Kidney (tissue), 14 donors: ENCODE results near the gene NOSTRIN. TPM values are rescaled to one million over a fixed set of nuclear protein-coding genes. Genes with fewer than 3 reads are reported as not detected.

Experiments
- DNase-seq, 5 donors: peaks; one replicate each; pipeline ENCODE4 v3.0.0-alpha.2; 2013 to 2020
- FAIRE-seq: peaks from 2 replicates; lab custom pipeline; 2012; peaks lifted over from hg19 to GRCh38; lab: Jason Lieb, UNC
- H3K27ac ChIP-seq, 2 donors: one replicate each; pipeline ENCODE4 v1.7.0; 2013; ENCODE audit warnings: low read depth in 2 of 2, low read length in 2 of 2, inconsistent platforms in 1 of 2
- H3K27me3 ChIP-seq: one replicate; pipeline ENCODE4 v1.7.1; 2013; ENCODE audit warnings: low read length, inconsistent platforms; ENCODE audit not compliant: control insufficient read depth, insufficient read depth
- H3K36me3 ChIP-seq, 3 donors: one replicate each; pipeline versions ENCODE4 v1.7.0 to v1.7.1; 2013; ENCODE audit warnings: low read length in 3 of 3, control low read depth in 1 of 3, inconsistent platforms in 1 of 3; ENCODE audit not compliant: insufficient read depth in 3 of 3, control insufficient read depth in 2 of 3
- H3K4me1 ChIP-seq, 3 donors: one replicate each; pipeline versions ENCODE4 v1.7.0 to v1.7.1; 2013; ENCODE audit warnings: low read length in 3 of 3, inconsistent platforms in 1 of 3, low read depth in 1 of 3; ENCODE audit not compliant: control insufficient read depth in 2 of 3, insufficient read depth in 2 of 3
- H3K4me3 ChIP-seq, 3 donors: one replicate each; pipeline versions ENCODE4 v1.7.0 to v1.8.1; 2013; ENCODE audit warnings: low read length in 3 of 3, control low read depth in 1 of 3, inconsistent platforms in 1 of 3
- H3K9ac ChIP-seq, 3 donors: one replicate each; pipeline versions ENCODE4 v1.7.0 to v1.7.1; 2013; ENCODE audit warnings: low read length in 3 of 3, control low read depth in 1 of 3, inconsistent platforms in 1 of 3
- H3K9me3 ChIP-seq, 3 donors: one replicate each; pipeline versions ENCODE4 v1.7.0 to v1.7.1; 2013; ENCODE audit warnings: low read length in 3 of 3, control low read depth in 1 of 3, inconsistent platforms in 1 of 3; ENCODE audit not compliant: control insufficient read depth in 2 of 3, insufficient read depth in 1 of 3
- intact Hi-C: fragments of 100-400 bp; cut with DNase I; formaldehyde crosslinking; loops from one replicate; pipeline ENCODE4 v1.11.1; 2022
- polyA plus RNA-seq: library from polyadenylated mRNA; stranded (reverse); fragments of 350-450 nt; fragmentation: Illumina TruSeq; extraction: RNeasy Lipid Tissue Mini Kit (QIAGEN cat#74804); gene quantifications from one replicate; pipeline ENCODE4 v1.2.3, GENCODE V29; 2014; ENCODE audit warnings: low read depth, low replicate concordance; ENCODE audit not compliant: insufficient read depth
- total RNA-seq: library from RNA; stranded (reverse); fragmentation: NEBNext Ultra II Directional; extraction: Animal tissue kit (Norgen Biotek cat#: 25700); gene quantifications from one replicate; pipeline ENCODE4 v1.2.1, GENCODE V29; 2021
- TF ChIP-seq, protein P1 (sequence below): IDR thresholded peaks from 3 replicates; pipeline ENCODE4 v1.5.1; 2012; ENCODE audit warnings: mild to moderate bottlenecking, moderate library complexity, borderline replicate concordance; ENCODE audit not compliant: insufficient read depth; ENCODE audit errors: extremely low read depth
- donor health status: control.
- donor health status: control.
- donor health status: control.
- donor health status: control.
- donor health status: control.
- donor health status: DM: yes; HTN: yes; CAD: no.
- donor health status: Normal renal cell carcinoma (clear cell type).

NOSTRIN gene
- total and polyA plus RNA-seq, 2 donors from 2014 or later, result 41.8 to 50.2 TPM

DNA sequence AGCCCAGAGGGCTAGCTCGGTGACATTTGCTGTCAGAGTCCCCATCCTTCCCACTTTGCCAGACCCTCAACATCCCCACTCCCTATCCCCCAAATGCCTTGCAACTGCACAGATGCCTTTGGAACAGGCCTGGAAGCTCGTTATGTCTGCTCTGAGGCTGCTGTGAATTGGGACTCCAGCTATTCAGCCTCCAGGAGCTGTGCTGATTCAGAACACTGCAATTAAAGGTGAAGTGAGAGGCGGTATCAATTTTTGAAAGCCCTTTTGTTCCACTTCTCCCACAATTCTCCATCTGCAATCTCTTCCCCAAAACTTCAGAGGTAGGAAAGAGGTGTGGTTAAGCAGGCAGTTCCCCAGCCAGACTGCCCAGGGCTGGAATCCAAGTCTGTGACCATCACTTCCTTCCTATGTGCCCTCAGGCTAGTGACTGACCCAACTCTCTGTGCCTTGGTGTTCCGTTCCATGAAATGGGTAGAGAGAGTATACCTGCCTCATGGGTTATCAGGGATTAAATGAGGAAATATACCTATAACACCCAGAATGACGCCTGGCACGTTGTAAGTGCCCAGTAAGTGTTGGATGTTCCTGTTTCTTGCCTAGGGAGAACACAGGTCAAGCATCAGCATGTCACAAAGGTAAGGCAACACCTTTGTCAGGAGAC lies 17.5 kb downstream of the NOSTRIN start:
- no peaks in the 10 kb centered on the region for H3K9me3 ChIP-seq
- no peak overlapping the region for H3K9ac ChIP-seq
- H3K36me3 ChIP-seq, result no peaks in the 10 kb centered on the region
- H3K27me3 ChIP-seq, result no peaks in the 10 kb centered on the region
- H3K4me1 ChIP-seq, result peaks cover 0 to 10% (median 4%) of the 10 kb centered on the region in 3 donors
- DNase-seq, result no peak
- H3K4me3 ChIP-seq, result no peak overlapping the region
- intact Hi-C loops, result no loop called here
- no peak overlapping the region for H3K27ac ChIP-seq
- TF ChIP-seq, protein P1, sequence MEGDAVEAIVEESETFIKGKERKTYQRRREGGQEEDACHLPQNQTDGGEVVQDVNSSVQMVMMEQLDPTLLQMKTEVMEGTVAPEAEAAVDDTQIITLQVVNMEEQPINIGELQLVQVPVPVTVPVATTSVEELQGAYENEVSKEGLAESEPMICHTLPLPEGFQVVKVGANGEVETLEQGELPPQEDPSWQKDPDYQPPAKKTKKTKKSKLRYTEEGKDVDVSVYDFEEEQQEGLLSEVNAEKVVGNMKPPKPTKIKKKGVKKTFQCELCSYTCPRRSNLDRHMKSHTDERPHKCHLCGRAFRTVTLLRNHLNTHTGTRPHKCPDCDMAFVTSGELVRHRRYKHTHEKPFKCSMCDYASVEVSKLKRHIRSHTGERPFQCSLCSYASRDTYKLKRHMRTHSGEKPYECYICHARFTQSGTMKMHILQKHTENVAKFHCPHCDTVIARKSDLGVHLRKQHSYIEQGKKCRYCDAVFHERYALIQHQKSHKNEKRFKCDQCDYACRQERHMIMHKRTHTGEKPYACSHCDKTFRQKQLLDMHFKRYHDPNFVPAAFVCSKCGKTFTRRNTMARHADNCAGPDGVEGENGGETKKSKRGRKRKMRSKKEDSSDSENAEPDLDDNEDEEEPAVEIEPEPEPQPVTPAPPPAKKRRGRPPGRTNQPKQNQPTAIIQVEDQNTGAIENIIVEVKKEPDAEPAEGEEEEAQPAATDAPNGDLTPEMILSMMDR, result no peak
- FAIRE-seq, result no peak

DNA sequence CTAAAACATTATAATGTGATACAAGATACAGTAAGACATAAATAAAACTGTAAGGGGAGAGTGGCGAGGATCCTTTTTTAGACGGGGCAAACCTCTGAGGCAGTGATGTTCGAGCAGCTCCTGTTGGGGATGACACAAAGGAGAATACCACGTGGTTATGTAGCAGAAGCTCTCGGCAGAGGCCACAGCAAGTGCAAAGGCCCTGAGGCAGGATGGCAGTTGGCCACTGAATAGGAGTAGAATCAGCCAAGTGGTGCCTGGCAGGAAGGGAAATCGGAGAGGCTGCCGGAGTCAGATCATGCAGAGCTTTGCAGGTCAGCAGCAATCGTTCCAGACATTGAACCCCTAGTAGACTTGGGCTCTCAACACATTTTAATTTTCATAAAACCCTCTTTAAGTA lies 19.1 kb downstream of the NOSTRIN start:
- intact Hi-C loops, result no loop called here
- no peak for FAIRE-seq
- no peaks in the 10 kb centered on the region for H3K9me3 ChIP-seq

DNA sequence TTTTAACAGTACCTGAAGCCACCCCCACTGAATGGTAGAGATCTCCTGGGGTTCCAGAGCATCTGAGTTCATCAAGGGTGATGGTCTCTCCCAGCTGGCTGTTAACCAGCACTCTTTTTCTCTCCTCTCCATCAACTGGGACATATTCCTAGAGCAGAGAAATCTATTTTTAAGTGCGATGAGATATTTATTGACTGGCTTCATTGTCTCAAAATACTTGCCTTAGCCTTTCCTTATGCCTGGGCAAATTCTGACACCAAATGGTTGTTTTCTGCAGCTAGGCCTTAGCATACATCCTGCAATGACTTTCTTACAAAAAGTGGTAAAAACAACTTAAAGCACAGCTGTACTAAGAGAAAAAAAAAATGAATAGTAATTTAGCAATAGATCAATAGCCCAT lies 19.6 kb downstream of the NOSTRIN start:
- Histone ChIP-seq H3K36me3 (no peaks in the 10 kb centered on the region), H3K9ac (no peak overlapping the region), H3K4me1 (peaks cover 0 to 3% (median 0%) of the 10 kb centered on the region in 3 donors), H3K4me3 (no peak overlapping the region), H3K27me3 (no peaks in the 10 kb centered on the region), H3K9me3 (no peaks in the 10 kb centered on the region), H3K27ac (no peak overlapping the region)
- FAIRE-seq (no peak), DNase-seq (no peak)
- TF ChIP-seq, protein P1, result no peak
- intact Hi-C loops, result no loop called here

More for the DNA sequence above, 19.1 kb downstream of the NOSTRIN start:
- TF ChIP-seq, protein P1, result no peak
- peaks cover 0 to 3% (median 0%) of the 10 kb centered on the region in 3 donors for H3K4me1 ChIP-seq
- no peaks in the 10 kb centered on the region for H3K27me3 ChIP-seq
- no peak overlapping the region for H3K4me3 ChIP-seq
- H3K36me3 ChIP-seq, result no peaks in the 10 kb centered on the region
- H3K9ac ChIP-seq, result no peak overlapping the region
- H3K27ac ChIP-seq, result no peak overlapping the region
- DNase-seq, result no peak
